HCT116 (cell line): ENCODE data around the gene SYNGR1. TPM values are rescaled to one million over a fixed set of nuclear protein-coding genes. Genes with fewer than 3 reads are reported as not detected.

ENCODE experiments used
- ATAC-seq: fragments of 200-7000 bp; cut with Tn5 transposase; 2 replicates; pipeline ENCODE4 v1.9.1; 2020; ENCODE audit warnings: mild to moderate bottlenecking, moderate library complexity
- BruUV-seq: library from RNA; stranded (reverse); fragments of 400-500 nt; replicated peaks from 2 replicates; lab custom pipeline; 2021; lab: Mats Ljungman, UMichigan
- CTCF ChIA-PET: fragments of 300-600 bp; sonication (Branson Sonifier 250); formaldehyde crosslinking; loops from one replicate; lab custom pipeline; 2021; ENCODE audit warnings: antibody characterized with exemption; lab: Charles Lee
- POLR2A ChIA-PET: fragments of 300-600, 350-600 bp; sonication (Branson Sonifier 250); formaldehyde crosslinking; loops from one replicate; lab custom pipeline; 2021; ENCODE audit warnings: antibody characterized with exemption; lab: Charles Lee
- RAD21 ChIA-PET, 2 experiments: fragments of 300-600 bp; sonication (Branson Sonifier 250); formaldehyde crosslinking; loops; one replicate each; lab custom pipeline; 2023; ENCODE audit warnings: low total read pairs in 2 of 2; ENCODE audit not compliant: uncharacterized antibody in 2 of 2, unreplicated experiment in 2 of 2, low non-redundant PET in 1 of 2; lab: Charles Lee
- DNase-seq: peaks from one replicate; pipeline ENCODE4 v3.0.0-alpha.2; 2010; ENCODE audit warnings: low read depth, low spot score
- H2AFZ ChIP-seq: fragments of 200-600 bp; shearing (Covaris generic), sonication (generic); 2 replicates; pipeline ENCODE4 v1.6.1; 2017; ENCODE audit warnings: low read depth, mixed run types, mixed read lengths, antibody characterized with exemption, low read length; ENCODE audit not compliant: poor library complexity, severe bottlenecking
- H3K27ac ChIP-seq: 2 replicates; pipeline ENCODE4 v1.5.1; 2012; ENCODE audit warnings: low read depth, low read length
- H3K27me3 ChIP-seq: fragments of 200-600 bp; sonication (generic); 2 replicates; pipeline ENCODE4 v1.6.1; 2016; ENCODE audit warnings: mixed run types, low read length, mixed read lengths; ENCODE audit not compliant: insufficient read depth
- H3K36me3 ChIP-seq, 2 experiments: fragments of 200-500 bp in 1 of 2; fragments of 200-600 bp in 1 of 2; sonication (Bioruptor generic) in 1 of 2; sonication (generic) in 1 of 2; 2 replicates each; pipeline versions ENCODE4 v1.5.1 to v1.6.1; 2014 to 2016; ENCODE audit warnings: low read length in 2 of 2, inconsistent platforms in 1 of 2, mixed read lengths in 1 of 2, mixed run types in 1 of 2; ENCODE audit not compliant: insufficient read depth in 2 of 2, control insufficient read depth in 1 of 2
- H3K4me1 ChIP-seq, 2 experiments: fragments of 200-600 bp in 1 of 2; sonication (generic) in 1 of 2; 2 replicates each; pipeline versions ENCODE4 v1.5.1 to v1.6.1; 2012 to 2017; ENCODE audit warnings: low read length in 2 of 2, inconsistent platforms in 1 of 2, mild to moderate bottlenecking in 1 of 2, mixed read lengths in 1 of 2, mixed run types in 1 of 2, moderate library complexity in 1 of 2; ENCODE audit not compliant: insufficient read depth in 2 of 2, control insufficient read depth in 1 of 2
- H3K4me2 ChIP-seq: fragments of 200-600 bp; sonication (generic); 2 replicates; pipeline ENCODE4 v1.6.1; 2017; ENCODE audit warnings: mixed run types, low read length, mixed read lengths
- H3K4me3 ChIP-seq, 2 experiments: fragments of 200-600 bp in 1 of 2; sonication (generic) in 1 of 2; replicated peaks in 1 of 2; 2 replicates each; pipeline ENCODE4 v1.5.1; 2011 to 2016; ENCODE audit warnings: low read length in 2 of 2, control low read depth in 1 of 2, low read depth in 1 of 2, mild to moderate bottlenecking in 1 of 2, mixed read lengths in 1 of 2, mixed run types in 1 of 2
- H3K79me2 ChIP-seq: fragments of 200-600 bp; sonication (generic); 2 replicates; pipeline ENCODE4 v1.6.1; 2017; ENCODE audit warnings: mild to moderate bottlenecking, mixed run types, low read length, moderate library complexity, mixed read lengths; ENCODE audit not compliant: insufficient read depth
- H3K9ac ChIP-seq: fragments of 200-600 bp; sonication (generic); 2 replicates; pipeline ENCODE4 v1.6.1; 2016; ENCODE audit warnings: low read length, mixed read lengths
- H3K9me2 ChIP-seq: fragments of 200-600 bp; sonication (generic), shearing (Covaris generic); 2 replicates; pipeline ENCODE4 v1.6.1; 2017; ENCODE audit warnings: mixed run types, mild to moderate bottlenecking, moderate library complexity; ENCODE audit not compliant: insufficient read depth
- H3K9me3 ChIP-seq, 2 experiments: fragments of 200-500 bp in 1 of 2; fragments of 200-600 bp in 1 of 2; sonication (Bioruptor generic) in 1 of 2; sonication (generic) in 1 of 2; 2 replicates each; pipeline ENCODE4 v1.6.1; 2014 to 2017; ENCODE audit warnings: low read length in 2 of 2, mixed read lengths in 2 of 2, inconsistent platforms in 1 of 2, low read depth in 1 of 2, mild to moderate bottlenecking in 1 of 2, mixed run types in 1 of 2, moderate library complexity in 1 of 2; ENCODE audit not compliant: control insufficient read depth in 1 of 2, insufficient read depth in 1 of 2
- H4K20me1 ChIP-seq: fragments of 200-600 bp; sonication (generic), shearing (Covaris generic); 2 replicates; pipeline ENCODE4 v1.6.1; 2017; ENCODE audit warnings: mixed run types, mild to moderate bottlenecking, moderate library complexity; ENCODE audit not compliant: insufficient read depth
- CEBPB ChIP-seq: IDR thresholded peaks from 2 replicates; pipeline ENCODE4 v1.6.1; 2012; ENCODE audit warnings: low read depth
- JUND ChIP-seq: IDR thresholded peaks from 2 replicates; pipeline ENCODE4 v1.6.1; 2012
- SIN3A ChIP-seq: IDR thresholded peaks from 2 replicates; pipeline ENCODE4 v1.6.1; 2012; ENCODE audit warnings: low read depth
- SP1 ChIP-seq: IDR thresholded peaks from 2 replicates; pipeline ENCODE4 v1.6.1; 2012; ENCODE audit warnings: low read depth
- SRF ChIP-seq: IDR thresholded peaks from 2 replicates; pipeline ENCODE4 v1.6.1; 2012; ENCODE audit warnings: low read depth
- ZNF274 ChIP-seq: fragments of 200-500 bp; sonication (Bioruptor generic); IDR thresholded peaks from 2 replicates; pipeline ENCODE4 v1.6.1; 2014; ENCODE audit warnings: mild to moderate bottlenecking, low read depth, low read length, inconsistent platforms
- intact Hi-C: fragments of 100-400 bp; cut with micrococcal nuclease; formaldehyde crosslinking; loops from 2 replicates; pipeline ENCODE4 v1.10.0; 2022
- total RNA-seq: library from RNA; stranded (reverse); gene quantifications from one replicate; pipeline ENCODE4 v1.2.1, GENCODE V29; 2021; ENCODE audit not compliant: unreplicated experiment
- TF ChIP-seq, protein P1 (sequence below): IDR thresholded peaks from 2 replicates; pipeline ENCODE4 v1.6.1; 2011; ENCODE audit warnings: mild to moderate bottlenecking, low read length, moderate library complexity; ENCODE audit not compliant: insufficient replicate concordance; ENCODE audit errors: extremely low read depth
- TF ChIP-seq, protein P2 (sequence below): IDR thresholded peaks from 2 replicates; pipeline ENCODE4 v1.6.1; 2012
- TF ChIP-seq, protein P3 (sequence below): IDR thresholded peaks from 2 replicates; pipeline ENCODE4 v1.6.1; 2012

The SYNGR1 gene
- total RNA-seq, 1 experiment from 2014 or later = 20.7 TPM

DNA sequence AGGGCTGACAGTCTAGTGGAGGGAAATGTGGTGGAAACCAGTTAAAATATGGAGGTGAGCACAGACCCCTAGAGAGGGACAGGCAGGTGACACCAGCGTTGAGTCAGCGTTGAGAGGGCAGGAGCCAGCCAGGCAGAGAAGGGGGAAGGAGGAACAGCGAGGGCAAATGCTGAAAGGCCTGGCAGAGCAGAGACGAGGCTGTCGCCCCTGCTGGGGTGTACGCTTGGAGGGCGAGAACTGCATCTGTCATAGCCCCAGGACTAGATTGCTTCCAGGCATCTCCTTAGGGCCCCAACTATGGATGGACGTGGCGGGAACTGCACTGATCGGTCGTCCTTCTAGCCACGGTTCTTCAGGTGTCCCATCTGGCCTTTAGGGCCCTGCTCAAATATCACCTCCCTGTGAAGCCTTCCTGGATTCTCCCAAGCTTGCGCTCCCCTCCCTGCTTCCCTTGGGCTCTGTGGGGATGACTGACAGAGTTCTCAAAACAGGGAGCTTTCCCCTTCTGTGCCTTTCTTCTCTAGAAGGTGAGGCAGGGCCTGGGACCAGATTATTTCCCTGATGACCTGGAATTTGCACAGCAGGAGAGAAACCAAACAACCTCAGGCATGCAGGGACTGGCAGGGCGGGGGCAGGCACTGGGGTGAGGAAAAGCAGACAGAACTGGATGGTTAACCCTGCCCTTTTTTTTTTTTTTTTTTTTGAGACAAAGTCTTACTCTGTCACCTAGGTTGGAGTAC, 11.1 kb downstream of the SYNGR1 start:
- ATAC-seq (peak; percentile 61), DNase-seq (no peak)
- no peak for TF ChIP-seq ZNF274
- no peak for TF ChIP-seq SIN3A
- TF ChIP-seq SRF = no peak
- TF ChIP-seq JUND = no peak
- TF ChIP-seq, protein P1, sequence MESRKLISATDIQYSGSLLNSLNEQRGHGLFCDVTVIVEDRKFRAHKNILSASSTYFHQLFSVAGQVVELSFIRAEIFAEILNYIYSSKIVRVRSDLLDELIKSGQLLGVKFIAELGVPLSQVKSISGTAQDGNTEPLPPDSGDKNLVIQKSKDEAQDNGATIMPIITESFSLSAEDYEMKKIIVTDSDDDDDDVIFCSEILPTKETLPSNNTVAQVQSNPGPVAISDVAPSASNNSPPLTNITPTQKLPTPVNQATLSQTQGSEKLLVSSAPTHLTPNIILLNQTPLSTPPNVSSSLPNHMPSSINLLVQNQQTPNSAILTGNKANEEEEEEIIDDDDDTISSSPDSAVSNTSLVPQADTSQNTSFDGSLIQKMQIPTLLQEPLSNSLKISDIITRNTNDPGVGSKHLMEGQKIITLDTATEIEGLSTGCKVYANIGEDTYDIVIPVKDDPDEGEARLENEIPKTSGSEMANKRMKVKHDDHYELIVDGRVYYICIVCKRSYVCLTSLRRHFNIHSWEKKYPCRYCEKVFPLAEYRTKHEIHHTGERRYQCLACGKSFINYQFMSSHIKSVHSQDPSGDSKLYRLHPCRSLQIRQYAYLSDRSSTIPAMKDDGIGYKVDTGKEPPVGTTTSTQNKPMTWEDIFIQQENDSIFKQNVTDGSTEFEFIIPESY = no peak
- TF ChIP-seq, protein P2, sequence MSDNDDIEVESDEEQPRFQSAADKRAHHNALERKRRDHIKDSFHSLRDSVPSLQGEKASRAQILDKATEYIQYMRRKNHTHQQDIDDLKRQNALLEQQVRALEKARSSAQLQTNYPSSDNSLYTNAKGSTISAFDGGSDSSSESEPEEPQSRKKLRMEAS = no peak
- no peak for TF ChIP-seq SP1
- TF ChIP-seq, protein P3, sequence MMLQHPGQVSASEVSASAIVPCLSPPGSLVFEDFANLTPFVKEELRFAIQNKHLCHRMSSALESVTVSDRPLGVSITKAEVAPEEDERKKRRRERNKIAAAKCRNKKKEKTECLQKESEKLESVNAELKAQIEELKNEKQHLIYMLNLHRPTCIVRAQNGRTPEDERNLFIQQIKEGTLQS = no peak
- no peak for TF ChIP-seq CEBPB
- no peaks in the 10 kb centered on the region for H3K79me2 ChIP-seq
- POLR2A ChIA-PET = no interaction called here
- no peak overlapping the region for H3K4me3 ChIP-seq
- H3K4me1 ChIP-seq = peaks cover 18 to 48% of the 10 kb centered on the region in 2 experiments
- RAD21 ChIA-PET = no interaction called here
- H4K20me1 ChIP-seq = no peaks in the 10 kb centered on the region
- intact Hi-C loops = no loop called here
- peak overlapping the region; percentile 31; the same call in 1 of the 2 replicates for H3K27ac ChIP-seq
- no peaks in the 10 kb centered on the region for H3K36me3 ChIP-seq
- H3K9me2 ChIP-seq = no peaks in the 10 kb centered on the region
- H3K9me3 ChIP-seq = no peaks in the 10 kb centered on the region
- no TSS peak for BruUV-seq
- peak overlapping the region; percentile 53 for H3K4me2 ChIP-seq
- CTCF ChIA-PET = no interaction called here
- H3K27me3 ChIP-seq = no peaks in the 10 kb centered on the region
- H3K9ac ChIP-seq = peak overlapping the region; percentile 24; the same call in 1 of the 2 replicates
- no peak overlapping the region for H2AFZ ChIP-seq
